ENCODE measurements around the gene CHCHD1.

CHCHD1 gene

GRCh38 chr10:73814896-73815718, 33.3 kb downstream of the CHCHD1 start:
- no peak overlapping the region for H4K8ac ChIP-seq (ENCODE audit: low read depth, low read length)
- no peaks in the 10 kb centered on the region for H3K27me3 ChIP-seq (ENCODE audit: insufficient read depth, low read length)
- no peak overlapping the region for H2AFZ ChIP-seq (ENCODE audit: insufficient read depth, low read length, poor library complexity)
- H2BK120ac ChIP-seq (ENCODE audit: insufficient read depth, low read length, poor library complexity) = no peak overlapping the region
- no peak overlapping the region for H2BK5ac ChIP-seq (ENCODE audit: low read depth, low read length, poor library complexity)
- no CpG with 5 or more reads among the region's 22 CpGs for WGBS (ENCODE audit: extremely low coverage, insufficient coverage, insufficient read length)
- H3K27ac ChIP-seq (ENCODE audit: low read depth, low read length) = no peak overlapping the region
- H3K23ac ChIP-seq (ENCODE audit: low read length) = no peak overlapping the region
- H4K12ac ChIP-seq (ENCODE audit: low read depth, low read length) = no peak overlapping the region
- peaks cover 3% of the 10 kb centered on the region for H3K79me2 ChIP-seq (ENCODE audit: control insufficient read depth, insufficient read depth, low read length, poor library complexity)
- no peak overlapping the region for H4K91ac ChIP-seq (ENCODE audit: low read depth, low read length)
- DNase-seq = no peak
- H3K79me1 ChIP-seq (ENCODE audit: low read length) = peaks cover 4% of the 10 kb centered on the region
- H3K9ac ChIP-seq (ENCODE audit: low read length) = no peak overlapping the region
- no peak overlapping the region for H3K18ac ChIP-seq (ENCODE audit: low read length)
- no peak overlapping the region for H3K14ac ChIP-seq (ENCODE audit: low read length)
- H3K4me2 ChIP-seq (ENCODE audit: low read length) = no peak overlapping the region
- H3K4ac ChIP-seq (ENCODE audit: low read depth, low read length) = no peak overlapping the region
- H3K9me3 ChIP-seq (ENCODE audit: insufficient read depth, low read depth, low read length) = peaks cover 1% of the 10 kb centered on the region
- no peak overlapping the region for H2AK5ac ChIP-seq (ENCODE audit: low read length)
- peaks cover 23% of the 10 kb centered on the region in 2 experiments for H3K36me3 ChIP-seq (ENCODE audit: control insufficient read depth in 1 of 2, insufficient read depth in 2 of 2, low read length in 2 of 2)
- peaks cover 3 to 7% of the 10 kb centered on the region in 2 experiments for H3K4me1 ChIP-seq (ENCODE audit: control insufficient read depth in 1 of 2, insufficient read depth in 2 of 2, low read length in 2 of 2)
- H3K4me3 ChIP-seq (ENCODE audit: low read depth, low read length) = peak overlapping the region; percentile 10
- H2BK12ac ChIP-seq (ENCODE audit: low read length) = no peak overlapping the region

- no peak overlapping the region for H4K8ac ChIP-seq (ENCODE audit: low read depth, low read length)
- H3K79me1 ChIP-seq (ENCODE audit: low read length) = peaks cover 4% of the 10 kb centered on the region
- no peak overlapping the region for H2BK5ac ChIP-seq (ENCODE audit: low read depth, low read length, poor library complexity)
- peaks cover 3% of the 10 kb centered on the region for H3K79me2 ChIP-seq (ENCODE audit: control insufficient read depth, insufficient read depth, low read length, poor library complexity)
- H3K4me1 ChIP-seq (ENCODE audit: control insufficient read depth in 1 of 2, insufficient read depth in 2 of 2, low read length in 2 of 2) = peaks cover 1 to 6% of the 10 kb centered on the region in 2 experiments
- DNase-seq = no peak
- H2BK120ac ChIP-seq (ENCODE audit: insufficient read depth, low read length, poor library complexity) = no peak overlapping the region
- H3K36me3 ChIP-seq (ENCODE audit: control insufficient read depth in 1 of 2, insufficient read depth in 2 of 2, low read length in 2 of 2) = peaks cover 23% of the 10 kb centered on the region in 2 experiments
- H2AK5ac ChIP-seq (ENCODE audit: low read length) = no peak overlapping the region
- H3K27me3 ChIP-seq (ENCODE audit: insufficient read depth, low read length) = no peaks in the 10 kb centered on the region
- no peak overlapping the region for H3K18ac ChIP-seq (ENCODE audit: low read length)
- no peak overlapping the region for H2AFZ ChIP-seq (ENCODE audit: insufficient read depth, low read length, poor library complexity)
- no peak overlapping the region for H3K4ac ChIP-seq (ENCODE audit: low read depth, low read length)
- no peak overlapping the region for H3K23ac ChIP-seq (ENCODE audit: low read length)
- H4K91ac ChIP-seq (ENCODE audit: low read depth, low read length) = no peak overlapping the region
- no peak overlapping the region for H3K9ac ChIP-seq (ENCODE audit: low read length)
- no peak overlapping the region for H3K4me2 ChIP-seq (ENCODE audit: low read length)
- no peak overlapping the region for H3K4me3 ChIP-seq (ENCODE audit: low read depth, low read length)
- H3K14ac ChIP-seq (ENCODE audit: low read length) = no peak overlapping the region
- H4K12ac ChIP-seq (ENCODE audit: low read depth, low read length) = no peak overlapping the region
- peaks cover 1% of the 10 kb centered on the region for H3K9me3 ChIP-seq (ENCODE audit: insufficient read depth, low read depth, low read length)
- H2BK12ac ChIP-seq (ENCODE audit: low read length) = no peak overlapping the region
- H3K27ac ChIP-seq (ENCODE audit: low read depth, low read length) = no peak overlapping the region
These were observed 33.8 kb downstream of the CHCHD1 start for GRCh38 chr10:73815719-73816030.

- no peak for DNase-seq
- peaks cover 1% of the 10 kb centered on the region for H3K9me3 ChIP-seq (ENCODE audit: insufficient read depth, low read depth, low read length)
- H4K8ac ChIP-seq (ENCODE audit: low read depth, low read length) = no peak overlapping the region
- no peak overlapping the region for H2BK120ac ChIP-seq (ENCODE audit: insufficient read depth, low read length, poor library complexity)
- H3K4me3 ChIP-seq (ENCODE audit: low read depth, low read length) = no peak overlapping the region
- H3K27ac ChIP-seq (ENCODE audit: low read depth, low read length) = no peak overlapping the region
- H2BK5ac ChIP-seq (ENCODE audit: low read depth, low read length, poor library complexity) = no peak overlapping the region
- no peak overlapping the region for H4K91ac ChIP-seq (ENCODE audit: low read depth, low read length)
- H3K4me2 ChIP-seq (ENCODE audit: low read length) = no peak overlapping the region
- H3K27me3 ChIP-seq (ENCODE audit: insufficient read depth, low read length) = no peaks in the 10 kb centered on the region
- H2AK5ac ChIP-seq (ENCODE audit: low read length) = no peak overlapping the region
- no peak overlapping the region for H4K12ac ChIP-seq (ENCODE audit: low read depth, low read length)
- H3K4ac ChIP-seq (ENCODE audit: low read depth, low read length) = no peak overlapping the region
- no peak overlapping the region for H2AFZ ChIP-seq (ENCODE audit: insufficient read depth, low read length, poor library complexity)
- H3K4me1 ChIP-seq (ENCODE audit: control insufficient read depth in 1 of 2, insufficient read depth in 2 of 2, low read length in 2 of 2) = peaks cover 0 to 5% of the 10 kb centered on the region in 2 experiments
- no peak overlapping the region for H3K23ac ChIP-seq (ENCODE audit: low read length)
- H3K18ac ChIP-seq (ENCODE audit: low read length) = no peak overlapping the region
- H3K14ac ChIP-seq (ENCODE audit: low read length) = no peak overlapping the region
- WGBS (ENCODE audit: extremely low coverage, insufficient coverage, insufficient read length) = no CpG with 5 or more reads among the region's 10 CpGs
- H3K9ac ChIP-seq (ENCODE audit: low read length) = no peak overlapping the region
- no peak overlapping the region for H2BK12ac ChIP-seq (ENCODE audit: low read length)
- peaks cover 23% of the 10 kb centered on the region in 2 experiments for H3K36me3 ChIP-seq (ENCODE audit: control insufficient read depth in 1 of 2, insufficient read depth in 2 of 2, low read length in 2 of 2)
- H3K79me1 ChIP-seq (ENCODE audit: low read length) = no peaks in the 10 kb centered on the region
- H3K79me2 ChIP-seq (ENCODE audit: control insufficient read depth, insufficient read depth, low read length, poor library complexity) = no peaks in the 10 kb centered on the region
These were observed 35.3 kb downstream of the CHCHD1 start for GRCh38 chr10:73816917-73817729.

- Histone ChIP-seq H2AFZ (ENCODE audit: insufficient read depth, low read length, poor library complexity) (no peak overlapping the region), H3K4ac (ENCODE audit: low read depth, low read length) (no peak overlapping the region), H2BK120ac (ENCODE audit: insufficient read depth, low read length, poor library complexity) (no peak overlapping the region), H3K4me2 (ENCODE audit: low read length) (no peak overlapping the region), H3K23ac (ENCODE audit: low read length) (no peak overlapping the region), H3K36me3 (ENCODE audit: control insufficient read depth in 1 of 2, insufficient read depth in 2 of 2, low read length in 2 of 2) (peaks cover 23% of the 10 kb centered on the region in 2 experiments), H3K9ac (ENCODE audit: low read length) (no peak overlapping the region), H3K27me3 (ENCODE audit: insufficient read depth, low read length) (no peaks in the 10 kb centered on the region), H3K9me3 (ENCODE audit: insufficient read depth, low read depth, low read length) (peaks cover 1% of the 10 kb centered on the region), H4K8ac (ENCODE audit: low read depth, low read length) (no peak overlapping the region), H3K4me1 (ENCODE audit: control insufficient read depth in 1 of 2, insufficient read depth in 2 of 2, low read length in 2 of 2) (peaks cover 0 to 5% of the 10 kb centered on the region in 2 experiments), H3K18ac (ENCODE audit: low read length) (no peak overlapping the region), H3K27ac (ENCODE audit: low read depth, low read length) (no peak overlapping the region), H3K79me2 (ENCODE audit: control insufficient read depth, insufficient read depth, low read length, poor library complexity) (no peaks in the 10 kb centered on the region), H2BK12ac (ENCODE audit: low read length) (no peak overlapping the region), H3K14ac (ENCODE audit: low read length) (no peak overlapping the region), H2AK5ac (ENCODE audit: low read length) (no peak overlapping the region), H2BK5ac (ENCODE audit: low read depth, low read length, poor library complexity) (no peak overlapping the region), H3K4me3 (ENCODE audit: low read depth, low read length) (no peak overlapping the region), H3K79me1 (ENCODE audit: low read length) (no peaks in the 10 kb centered on the region), H4K12ac (ENCODE audit: low read depth, low read length) (no peak overlapping the region), H4K91ac (ENCODE audit: low read depth, low read length) (no peak overlapping the region)
- no peak for DNase-seq
- WGBS (ENCODE audit: extremely low coverage, insufficient coverage, insufficient read length) = no CpG with 5 or more reads among the region's 5 CpGs
These were observed 36.0 kb downstream of the CHCHD1 start for GRCh38 chr10:73817826-73818225.

All from trophoblast cell (in vitro differentiated cells and primary cell).